Suprapubic skin (tissue), 4 donors: ENCODE data around the gene TRIM9. TPM values are rescaled to one million over a fixed set of nuclear protein-coding genes. Genes with fewer than 3 reads are reported as not detected.
A peak's percentile ranks its signal among the peaks of the same experiment; 100 is the strongest.

ENCODE experiments used
- DNase-seq, 2 donors: peaks; one replicate each; pipeline ENCODE4 v3.0.0-alpha.2; 2019; ENCODE audit warnings: low spot score in 2 of 2
- H3K27ac ChIP-seq: fragments of 200-600 bp; sonication (generic); one replicate; pipeline ENCODE4 v1.5.1; 2019
- H3K27me3 ChIP-seq: fragments of 200-600 bp; sonication (generic); one replicate; pipeline ENCODE4 v1.5.1; 2019
- H3K36me3 ChIP-seq: fragments of 200-600 bp; sonication (generic); one replicate; pipeline ENCODE4 v1.5.1; 2019
- H3K4me1 ChIP-seq: fragments of 200-600 bp; sonication (generic); one replicate; pipeline ENCODE4 v1.5.1; 2019
- H3K4me3 ChIP-seq: fragments of 200-600 bp; sonication (generic); one replicate; pipeline ENCODE4 v1.5.1; 2019; ENCODE audit warnings: mild to moderate bottlenecking
- H3K9me3 ChIP-seq: fragments of 200-600 bp; sonication (generic); one replicate; pipeline ENCODE4 v1.5.1; 2019
- EP300 ChIP-seq: sonication (generic); formaldehyde crosslinking; IDR thresholded peaks from one replicate; pipeline ENCODE4 v1.6.1; 2017; ENCODE audit warnings: antibody characterized with exemption
- POLR2A ChIP-seq, 2 donors: fragments of 450-650 bp; IDR thresholded peaks; one replicate each; pipeline ENCODE4 v1.6.1; 2017; ENCODE audit warnings: antibody characterized with exemption in 2 of 2, mild to moderate bottlenecking in 2 of 2, moderate library complexity in 2 of 2
- POLR2AphosphoS5 ChIP-seq, 3 donors: sonication (generic); formaldehyde crosslinking; IDR thresholded peaks; one replicate each; pipeline ENCODE4 v1.6.1; 2017; ENCODE audit warnings: antibody characterized with exemption in 3 of 3
- WGBS: methylation state at CpG from one replicate; pipeline ENCODE4 v1.1.5; 2018; 5-methylcytosine and 5-hydroxymethylcytosine counted together
- total RNA-seq, 4 donors: library from RNA; depleted of rRNA; stranded (reverse); fragments of >200 nt; gene quantifications; one replicate each; pipeline ENCODE4 v1.1.0, GENCODE V29; 2016
- TF ChIP-seq, protein P1 (sequence below), 2 donors: fragments of 200-600 bp in 1 of 2; fragments of 450-650 bp in 1 of 2; sonication (generic) in 1 of 2; IDR thresholded peaks; one replicate each; pipeline ENCODE4 v1.5.1; 2016 to 2019; ENCODE audit warnings: antibody characterized with exemption in 2 of 2, mild to moderate bottlenecking in 1 of 2, moderate library complexity in 1 of 2

Gene TRIM9
- total RNA-seq, 4 donors from 2014 or later = 0.45 to 5.0 (median 1.8) TPM

DNA sequence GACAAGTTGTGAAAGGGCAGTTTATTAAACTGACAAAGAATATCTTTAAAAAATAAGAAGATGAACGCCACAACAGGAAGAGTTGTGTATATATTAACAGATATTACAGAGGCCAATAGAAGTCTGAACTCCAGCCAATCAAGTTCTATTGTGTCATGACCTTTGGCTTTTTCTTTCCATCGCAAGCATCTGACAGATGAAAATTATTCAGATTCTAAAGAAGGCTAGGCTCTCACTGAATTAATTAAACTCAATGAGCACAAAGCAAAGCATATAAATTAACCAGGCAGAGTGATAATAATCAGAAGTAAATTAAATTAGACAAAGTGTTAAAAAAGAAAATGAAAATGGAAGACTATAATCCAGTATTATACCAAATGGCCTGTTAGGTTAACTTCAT lies 88.6 kb downstream of the TRIM9 start:
- H3K36me3 ChIP-seq = no peaks in the 10 kb centered on the region
- 57% methylated on average over 2 of the region's 2 CpGs for WGBS
- TF ChIP-seq POLR2A (IDR thresholded peaks at IDR 0.05) (no peak), POLR2AphosphoS5 (IDR thresholded peaks at IDR 0.05) (no peak), EP300 (no peak)
- TF ChIP-seq, protein P1, sequence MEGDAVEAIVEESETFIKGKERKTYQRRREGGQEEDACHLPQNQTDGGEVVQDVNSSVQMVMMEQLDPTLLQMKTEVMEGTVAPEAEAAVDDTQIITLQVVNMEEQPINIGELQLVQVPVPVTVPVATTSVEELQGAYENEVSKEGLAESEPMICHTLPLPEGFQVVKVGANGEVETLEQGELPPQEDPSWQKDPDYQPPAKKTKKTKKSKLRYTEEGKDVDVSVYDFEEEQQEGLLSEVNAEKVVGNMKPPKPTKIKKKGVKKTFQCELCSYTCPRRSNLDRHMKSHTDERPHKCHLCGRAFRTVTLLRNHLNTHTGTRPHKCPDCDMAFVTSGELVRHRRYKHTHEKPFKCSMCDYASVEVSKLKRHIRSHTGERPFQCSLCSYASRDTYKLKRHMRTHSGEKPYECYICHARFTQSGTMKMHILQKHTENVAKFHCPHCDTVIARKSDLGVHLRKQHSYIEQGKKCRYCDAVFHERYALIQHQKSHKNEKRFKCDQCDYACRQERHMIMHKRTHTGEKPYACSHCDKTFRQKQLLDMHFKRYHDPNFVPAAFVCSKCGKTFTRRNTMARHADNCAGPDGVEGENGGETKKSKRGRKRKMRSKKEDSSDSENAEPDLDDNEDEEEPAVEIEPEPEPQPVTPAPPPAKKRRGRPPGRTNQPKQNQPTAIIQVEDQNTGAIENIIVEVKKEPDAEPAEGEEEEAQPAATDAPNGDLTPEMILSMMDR (IDR thresholded peaks at IDR 0.05) = no peak

DNA sequence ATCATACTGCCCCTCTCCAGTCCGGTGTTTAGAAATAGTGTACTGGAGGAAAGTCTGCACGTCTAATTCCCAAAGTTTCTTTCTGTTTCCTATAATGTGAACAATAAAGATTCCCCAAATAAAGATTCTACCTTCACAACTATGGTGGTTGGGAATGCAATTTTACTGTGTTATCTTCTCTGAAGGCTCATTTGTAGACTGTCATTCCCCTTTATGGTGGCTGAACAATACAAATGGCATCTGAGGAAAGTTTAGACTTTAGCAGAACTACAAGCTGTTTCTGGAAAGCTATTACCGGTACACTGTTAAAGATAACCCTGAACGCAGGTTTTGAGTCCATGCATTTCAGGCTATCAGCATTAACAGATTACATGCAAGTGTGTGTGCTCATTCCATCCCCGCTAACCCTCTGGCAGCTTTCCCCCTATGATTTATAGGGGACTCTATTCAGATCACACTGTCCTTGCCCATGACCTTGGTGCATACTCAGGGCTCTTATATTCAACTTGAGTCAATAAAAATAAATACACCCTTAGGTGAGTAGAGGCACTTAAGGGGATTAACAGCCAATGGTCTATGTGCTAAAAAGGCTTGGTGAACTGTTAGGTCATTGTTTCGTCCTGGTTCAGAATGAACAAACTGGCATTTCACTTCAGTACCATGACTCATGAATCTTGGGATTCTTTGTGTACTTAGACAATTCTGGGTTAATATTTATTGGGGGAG lies 89.9 kb downstream of the TRIM9 start:
- no peaks in the 10 kb centered on the region for H3K27me3 ChIP-seq
- TF ChIP-seq, protein P1 (IDR thresholded peaks at IDR 0.05) = no peak
- TF ChIP-seq POLR2AphosphoS5 (IDR thresholded peaks at IDR 0.05) = no peak
- TF ChIP-seq EP300 = no peak
- TF ChIP-seq POLR2A (IDR thresholded peaks at IDR 0.05) = no peak
- no peak overlapping the region for H3K4me3 ChIP-seq
- no peak for DNase-seq
- WGBS = 79% methylated on average over 6 of the region's 6 CpGs
- H3K27ac ChIP-seq = no peak overlapping the region
- H3K36me3 ChIP-seq = no peaks in the 10 kb centered on the region
- peaks cover 8% of the 10 kb centered on the region for H3K4me1 ChIP-seq
- no peaks in the 10 kb centered on the region for H3K9me3 ChIP-seq

More for the DNA sequence above, 88.6 kb downstream of the TRIM9 start:
- Histone ChIP-seq H3K27me3 (no peaks in the 10 kb centered on the region), H3K4me3 (no peak overlapping the region), H3K9me3 (no peaks in the 10 kb centered on the region), H3K27ac (peak overlapping the region; percentile 15), H3K4me1 (peaks cover 8% of the 10 kb centered on the region)
- DNase-seq = no peak

GRCh38 chr14:51004352-51004800 lies 90.5 kb downstream of the TRIM9 start:
- TF ChIP-seq, protein P1 (IDR thresholded peaks at IDR 0.05) = no peak
- TF ChIP-seq EP300 = no peak
- no peak for TF ChIP-seq POLR2AphosphoS5 (IDR thresholded peaks at IDR 0.05)
- TF ChIP-seq POLR2A (IDR thresholded peaks at IDR 0.05) = no peak
- H3K9me3 ChIP-seq = no peaks in the 10 kb centered on the region
- H3K27me3 ChIP-seq = no peaks in the 10 kb centered on the region
- no peaks in the 10 kb centered on the region for H3K36me3 ChIP-seq
- no peak overlapping the region for H3K27ac ChIP-seq
- H3K4me3 ChIP-seq = no peak overlapping the region
- no peak for DNase-seq
- H3K4me1 ChIP-seq = peaks cover 8% of the 10 kb centered on the region

DNA sequence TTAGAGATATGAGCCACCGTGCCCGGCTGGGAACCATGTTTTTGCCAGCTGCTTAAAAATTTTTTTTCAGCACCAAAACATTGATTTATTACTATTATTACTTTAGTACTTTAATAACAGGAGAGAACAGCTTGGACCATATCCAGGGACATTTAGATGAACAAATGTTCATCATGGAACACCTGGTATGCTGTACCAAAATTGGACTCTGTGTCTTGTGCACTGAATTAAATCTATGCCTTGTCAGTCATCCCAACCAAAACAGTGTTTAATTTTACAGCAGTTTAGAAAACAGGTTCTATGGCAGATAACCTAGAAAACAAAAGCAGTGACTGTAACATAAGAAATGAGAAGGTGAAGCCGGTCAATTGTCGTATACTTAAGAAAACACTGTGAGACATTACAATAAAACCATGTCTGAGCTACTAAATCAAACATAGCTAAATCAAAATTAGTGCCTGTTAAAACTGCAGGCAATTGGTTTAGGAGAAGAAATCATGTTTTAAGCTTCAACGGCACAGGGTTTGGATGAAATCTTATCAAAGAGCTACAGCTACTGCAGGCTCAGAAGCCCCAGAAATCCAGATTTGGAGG lies 92.4 kb downstream of the TRIM9 start:
- Histone ChIP-seq H3K4me1 (peaks cover 5% of the 10 kb centered on the region), H3K36me3 (no peaks in the 10 kb centered on the region), H3K27me3 (no peaks in the 10 kb centered on the region), H3K27ac (no peak overlapping the region), H3K9me3 (no peaks in the 10 kb centered on the region), H3K4me3 (no peak overlapping the region)
- DNase-seq = no peak
- 82% methylated on average over 5 of the region's 5 CpGs for WGBS
- TF ChIP-seq, protein P1 (IDR thresholded peaks at IDR 0.05) = no peak
- no peak for TF ChIP-seq POLR2A (IDR thresholded peaks at IDR 0.05)
- no peak for TF ChIP-seq EP300
- TF ChIP-seq POLR2AphosphoS5 (IDR thresholded peaks at IDR 0.05) = no peak

- no peak overlapping the region for H3K4me3 ChIP-seq
- WGBS = 85% methylated on average over 3 of the region's 9 CpGs
- TF ChIP-seq EP300 = no peak
- no peak for TF ChIP-seq POLR2AphosphoS5 (IDR thresholded peaks at IDR 0.05)
- TF ChIP-seq, protein P1 (IDR thresholded peaks at IDR 0.05) = no peak
- TF ChIP-seq POLR2A (IDR thresholded peaks at IDR 0.05) = no peak
- H3K9me3 ChIP-seq = no peaks in the 10 kb centered on the region
- H3K27ac ChIP-seq = no peak overlapping the region
- DNase-seq = no peak
- no peaks in the 10 kb centered on the region for H3K27me3 ChIP-seq
- no peaks in the 10 kb centered on the region for H3K36me3 ChIP-seq
- H3K4me1 ChIP-seq = peaks cover 3% of the 10 kb centered on the region
Observed at GRCh38 chr14:51000566-51000965, 94.3 kb downstream of the TRIM9 start.
